Ishikawa (cell line): ENCODE measurements around the gene SUCLG2.

Experiments used
- CEBPB ChIP-seq: IDR thresholded peaks from 2 replicates; pipeline ENCODE4 v1.6.1; 2012
- CREB1 ChIP-seq: IDR thresholded peaks from 2 replicates; pipeline ENCODE4 v1.6.1; 2012; ENCODE audit warnings: low read depth
- EGR1 ChIP-seq: IDR thresholded peaks from 2 replicates; pipeline ENCODE4 v1.6.1; 2012
- EP300 ChIP-seq: IDR thresholded peaks from 2 replicates; pipeline ENCODE4 v1.6.1; 2012; ENCODE audit warnings: borderline replicate concordance
- FOXM1 ChIP-seq: IDR thresholded peaks from 2 replicates; pipeline ENCODE4 v1.6.1; 2012; ENCODE audit warnings: low read depth, borderline replicate concordance
- MAX ChIP-seq: IDR thresholded peaks from 2 replicates; pipeline ENCODE4 v1.6.1; 2012
- NFIC ChIP-seq: IDR thresholded peaks from 2 replicates; pipeline ENCODE4 v1.6.1; 2012
- RAD21 ChIP-seq: IDR thresholded peaks from 2 replicates; pipeline ENCODE4 v1.6.1; 2012; ENCODE audit warnings: low read depth
- REST ChIP-seq: IDR thresholded peaks from 2 replicates; pipeline ENCODE4 v1.6.1; 2012; ENCODE audit warnings: low read depth, mild to moderate bottlenecking
- TAF1 ChIP-seq: IDR thresholded peaks from 2 replicates; pipeline ENCODE4 v1.6.1; 2012; ENCODE audit warnings: low read depth, mild to moderate bottlenecking
- TCF12 ChIP-seq: IDR thresholded peaks from 2 replicates; pipeline ENCODE4 v1.6.1; 2012; ENCODE audit warnings: low read depth
- TEAD4 ChIP-seq: IDR thresholded peaks from 2 replicates; pipeline ENCODE4 v1.6.1; 2012
- USF1 ChIP-seq: IDR thresholded peaks from 2 replicates; pipeline ENCODE4 v1.6.1; 2012
- YY1 ChIP-seq: IDR thresholded peaks from 2 replicates; pipeline ENCODE4 v1.6.1; 2012; ENCODE audit warnings: low read depth
- ZBTB7A ChIP-seq: IDR thresholded peaks from 2 replicates; pipeline ENCODE4 v1.6.1; 2012; ENCODE audit warnings: low read depth

SUCLG2 gene

GRCh38 chr3:67646586-67647234, 7.7 kb downstream of the SUCLG2 start:
- no peak for TF ChIP-seq USF1
- no peak for TF ChIP-seq YY1
- no peak for TF ChIP-seq TCF12
- TF ChIP-seq TEAD4, result no peak

GRCh38 chr3:67644827-67645226, 9.6 kb downstream of the SUCLG2 start:
- no peak for TF ChIP-seq MAX
- TF ChIP-seq TEAD4, result no peak
- TF ChIP-seq NFIC, result no peak
- no peak for TF ChIP-seq USF1
- TF ChIP-seq REST, result no peak
- TF ChIP-seq EGR1, result no peak
- TF ChIP-seq ZBTB7A, result no peak
- TF ChIP-seq CREB1, result no peak
- no peak for TF ChIP-seq EP300
- no peak for TF ChIP-seq YY1
- no peak for TF ChIP-seq CEBPB
- no peak for TF ChIP-seq FOXM1
- TF ChIP-seq RAD21, result no peak
- no peak for TF ChIP-seq TAF1
- TF ChIP-seq TCF12, result no peak

GRCh38 chr3:67642734-67643133, 11.7 kb downstream of the SUCLG2 start:
- TF ChIP-seq FOXM1, result no peak
- no peak for TF ChIP-seq MAX
- no peak for TF ChIP-seq YY1
- no peak for TF ChIP-seq EGR1
- TF ChIP-seq NFIC, result no peak
- TF ChIP-seq USF1, result no peak
- no peak for TF ChIP-seq EP300
- no peak for TF ChIP-seq CREB1
- no peak for TF ChIP-seq TEAD4
- TF ChIP-seq CEBPB, result no peak
- TF ChIP-seq RAD21, result no peak
- TF ChIP-seq TAF1, result no peak
- no peak for TF ChIP-seq ZBTB7A
- TF ChIP-seq TCF12, result no peak
- TF ChIP-seq REST, result no peak

GRCh38 chr3:67642190-67642589, 12.2 kb downstream of the SUCLG2 start:
- TF ChIP-seq RAD21, result no peak
- TF ChIP-seq REST, result no peak
- TF ChIP-seq TAF1, result no peak
- no peak for TF ChIP-seq USF1
- TF ChIP-seq EGR1, result no peak
- TF ChIP-seq CEBPB, result no peak
- TF ChIP-seq CREB1, result no peak
- no peak for TF ChIP-seq YY1
- no peak for TF ChIP-seq ZBTB7A
- TF ChIP-seq MAX, result no peak
- no peak for TF ChIP-seq FOXM1
- no peak for TF ChIP-seq TCF12
